ENCODE measurements around the gene NXF2B. TPM values are rescaled to one million over a fixed set of nuclear protein-coding genes. Genes with fewer than 3 reads are reported as not detected.

Gene NXF2B
- total and polyA plus RNA-seq, 2 of the 8 experiments (the other 6 are each of a cell fraction or from before 2014, with no cell fraction given): not detected

DNA sequence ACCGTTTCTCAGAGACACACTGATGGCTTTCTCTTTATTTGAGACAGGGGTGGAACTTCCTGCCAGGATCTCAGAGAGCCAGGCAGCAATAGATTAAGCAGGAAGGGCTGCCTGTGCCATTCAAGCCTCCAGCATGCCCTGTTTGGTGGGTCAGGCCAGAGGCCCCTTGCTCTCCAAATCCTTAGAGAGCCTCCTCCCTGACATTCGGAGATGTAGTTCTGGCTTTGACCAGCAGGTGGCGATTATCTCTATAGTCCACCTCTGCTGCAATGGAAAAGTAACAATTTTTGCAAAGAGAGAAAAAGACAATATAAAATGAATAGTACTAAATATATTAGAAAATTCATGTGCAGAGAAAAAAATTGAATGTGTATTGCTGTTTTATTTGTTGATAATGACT lies 93.9 kb downstream of the NXF2B start:
- Histone ChIP-seq H4K8ac (ENCODE audit: extremely low read depth, insufficient read depth, low read length) (no peak overlapping the region), H3K4me1 (replicated peaks in 1 of 4; ENCODE audit: control insufficient read depth in 3 of 4, insufficient read depth in 4 of 4, low read length in 3 of 4) (no peaks in the 10 kb centered on the region), H4K91ac (replicated peaks; ENCODE audit: insufficient read length, low read length) (no peak overlapping the region), H3K23me2 (ENCODE audit: low read depth, low read length) (no peaks in the 10 kb centered on the region), H2BK5ac (ENCODE audit: low read depth, low read length) (no peak overlapping the region), H2BK12ac (ENCODE audit: low read depth, low read length) (no peak overlapping the region), H3K23ac (ENCODE audit: insufficient read length) (no peak overlapping the region), H3K27ac (ENCODE audit: low read depth, low read length) (no peak overlapping the region), H3K79me1 (ENCODE audit: low read depth, low read length) (no peaks in the 10 kb centered on the region), H3K4me3 (ENCODE audit: extremely low read depth in 1 of 4, insufficient read depth in 2 of 4, low read depth in 3 of 4, low read length in 4 of 4) (no peak overlapping the region), H4K20me1 (replicated peaks in 1 of 2; ENCODE audit: control insufficient read depth in 1 of 2, insufficient read depth in 2 of 2, low read length in 2 of 2) (no peaks in the 10 kb centered on the region), H4K5ac (ENCODE audit: insufficient read length, low read depth, low read length) (no peak overlapping the region), H3K4me2 (ENCODE audit: insufficient read depth in 1 of 2, low read depth in 2 of 2, low read length in 2 of 2) (no peak overlapping the region), H3K14ac (ENCODE audit: insufficient read length) (no peak overlapping the region), H3K4ac (replicated peaks; ENCODE audit: insufficient read length, low read depth, low read length) (no peak overlapping the region), H2BK20ac (ENCODE audit: low read length) (no peak overlapping the region), H3K9ac (replicated peaks in 1 of 4; ENCODE audit: extremely low read depth in 1 of 4, low read depth in 3 of 4, low read length in 3 of 4) (no peak overlapping the region), H2AK5ac (ENCODE audit: low read depth, low read length) (no peak overlapping the region), H2AFZ (ENCODE audit: low read length) (no peak overlapping the region), H3K36me3 (ENCODE audit: control insufficient read depth in 2 of 4, insufficient read depth in 4 of 4, low read length in 3 of 4) (no peaks in the 10 kb centered on the region), H2BK120ac (replicated peaks; ENCODE audit: low read depth, low read length) (no peak overlapping the region), H3K18ac (ENCODE audit: extremely low read depth, low read length) (no peak overlapping the region), H3K79me2 (ENCODE audit: control insufficient read depth in 1 of 2, insufficient read depth in 2 of 2, low read length in 2 of 2) (no peaks in the 10 kb centered on the region), H3K56ac (replicated peaks; ENCODE audit: insufficient read length, low read depth, low read length) (no peak overlapping the region), H3K9me3 (ENCODE audit: insufficient read depth in 2 of 2, low read depth in 1 of 2, low read length in 1 of 2) (peaks cover 0 to 14% of the 10 kb centered on the region in 2 experiments; a peak in 1 of 4 replicates), H3K27me3 (replicated peaks in 1 of 4; ENCODE audit: control insufficient read depth in 3 of 4, extremely low read depth in 1 of 4, insufficient read depth in 3 of 4, low read length in 3 of 4) (no peaks in the 10 kb centered on the region), H2BK15ac (ENCODE audit: low read length) (no peak overlapping the region)
- POLR2A ChIA-PET (ENCODE audit: partially characterized antibody): no interaction called here
- CTCF ChIA-PET (ENCODE audit: partially characterized antibody): no interaction called here
- DNase-seq (ENCODE audit: low read depth in 1 of 2, low spot score in 2 of 2) (peak in 1 of 2 experiments; percentile 67), FAIRE-seq (no peak)
- WGBS, 2 experiments (ENCODE audit: extremely low coverage in 1 of 2, insufficient coverage in 1 of 2, insufficient read length in 1 of 2, insufficient replicate concordance in 2 of 2, low coverage in 1 of 2, low lambda C conversion rate in 2 of 2, missing lambda C conversion rate in 1 of 2): 36% methylated on average over 3 of the region's 3 CpGs; no CpG with 5 or more reads in 1 of the 2 experiments
- TF ChIP-seq EP300 (IDR thresholded peaks at IDR 0.05; ENCODE audit: borderline replicate concordance in 1 of 2, low read depth in 2 of 2, low read length in 2 of 2) (no peak), TEAD4 (IDR thresholded peaks at IDR 0.05; ENCODE audit: low read depth, low read length) (no peak), NANOG (IDR thresholded peaks at IDR 0.05; ENCODE audit: insufficient read depth, low read depth, low read length, poor library complexity, severe bottlenecking) (no peak), RAD21 (IDR thresholded peaks at IDR 0.05 in 1 of 2, conservative IDR thresholded peaks at IDR 0.05 in 1 of 2; ENCODE audit: low read depth in 2 of 2, low read length in 2 of 2) (peak; percentile 28 to 40; a peak in 3 of 4 replicates)
